A549 treated with GW870086 at 1 μM for 4 hours (cell line): ENCODE results near the gene GSC. TPM values are rescaled to one million over a fixed set of nuclear protein-coding genes. Genes with fewer than 3 reads are reported as not detected.

Experiments
- total RNA-seq: library from RNA; stranded (reverse); fragments of 200-300 nt; extraction: Qiagen RNA extraction; gene quantifications from 5 replicates; pipeline ENCODE4 v1.2.3, GENCODE V29; 2022; ENCODE audit warnings: low read depth

The GSC gene
- 0.18 to 0.45 TPM (median 0.37 TPM) in 5 replicates for total RNA-seq

GRCh38 chr14:94769391-94770250 lies at the start of gene GSC:
TSS of gene GSC (minus strand) at chr14:94770113. CDS start at chr14:94770015, 98 bp downstream.

Other genes starting within 250 kb of the GSC start
- 0.06 to 0.07 TPM (median 0.07 TPM) in 3 of 5 replicates, not detected in the others for gene SERPINA4, start 208.7 kb downstream of the GSC start, total RNA-seq
- gene SERPINA5, start 188.7 kb downstream of the GSC start, total RNA-seq, result 0.14 to 0.29 TPM (median 0.17 TPM) in 4 of 5 replicates, not detected in the other
- gene SERPINA3, start 157.7 kb downstream of the GSC start, total RNA-seq, result 9.1 to 10.6 TPM (median 10.1 TPM) in 5 replicates